Neural progenitor cell (in vitro differentiated cells): ENCODE measurements around the gene ZNF516. TPM values are rescaled to one million over a fixed set of nuclear protein-coding genes. Genes with fewer than 3 reads are reported as not detected.

ENCODE experiments used
- DNase-seq: peaks from one replicate; pipeline ENCODE4 v3.0.0-alpha.2; 2016; ENCODE audit warnings: low spot score
- H2AFZ ChIP-seq: fragments of 200-600 bp; sonication (generic); replicated peaks from 2 replicates; pipeline ENCODE4 v1.6.1; 2016; ENCODE audit warnings: antibody characterized with exemption
- H3F3A ChIP-seq: fragments of 200-600 bp; sonication (generic); 2 replicates; pipeline ENCODE4 v1.6.1; 2016; ENCODE audit warnings: antibody characterized with exemption, low read depth
- H3K27ac ChIP-seq: fragments of 200-600 bp; sonication (generic); 2 replicates; pipeline ENCODE4 v1.5.1; 2016; ENCODE audit warnings: mild to moderate bottlenecking
- H3K27me3 ChIP-seq: fragments of 200-600 bp; sonication (generic); 2 replicates; pipeline ENCODE4 v1.6.1; 2016; ENCODE audit warnings: mild to moderate bottlenecking, moderate library complexity
- H3K36me3 ChIP-seq: fragments of 200-600 bp; sonication (generic); 2 replicates; pipeline ENCODE4 v1.5.1; 2016
- H3K4me1 ChIP-seq: fragments of 200-600 bp; sonication (generic); 2 replicates; pipeline ENCODE4 v1.6.1; 2016; ENCODE audit warnings: mixed run types
- H3K4me2 ChIP-seq: fragments of 200-600 bp; sonication (generic); 2 replicates; pipeline ENCODE4 v1.6.1; 2016
- H3K4me3 ChIP-seq: fragments of 200-600 bp; sonication (generic); 2 replicates; pipeline ENCODE4 v1.5.1; 2016
- H3K79me2 ChIP-seq: fragments of 200-600 bp; sonication (generic); 2 replicates; pipeline ENCODE4 v1.6.1; 2016; ENCODE audit warnings: low read depth
- H3K9ac ChIP-seq: fragments of 200-600 bp; sonication (generic); 2 replicates; pipeline ENCODE4 v1.6.1; 2016
- H3K9me3 ChIP-seq: fragments of 200-600 bp; sonication (generic); 2 replicates; pipeline ENCODE4 v1.5.1; 2016; ENCODE audit warnings: low read depth
- H4K20me1 ChIP-seq: fragments of 200-600 bp; sonication (generic); 2 replicates; pipeline ENCODE4 v1.6.1; 2016; ENCODE audit warnings: low read depth
- H3K27ac Mint-ChIP-seq: 3 replicates; pipeline ENCODE4 v1.8.0; 2021; ENCODE audit warnings: mixed read lengths
- H3K27me3 Mint-ChIP-seq: 2 replicates; pipeline ENCODE4 v1.8.0; 2022; ENCODE audit warnings: low read depth, mild to moderate bottlenecking, inconsistent platforms, moderate library complexity, mixed read lengths; ENCODE audit not compliant: insufficient read depth
- H3K36me3 Mint-ChIP-seq: 3 replicates; pipeline ENCODE4 v1.8.0; 2021; ENCODE audit warnings: mixed read lengths
- H3K4me1 Mint-ChIP-seq: 3 replicates; pipeline ENCODE4 v1.8.0; 2021; ENCODE audit warnings: mixed read lengths
- H3K4me3 Mint-ChIP-seq: 3 replicates; pipeline ENCODE4 v1.8.0; 2021; ENCODE audit warnings: mild to moderate bottlenecking, moderate library complexity, mixed read lengths
- H3K9me3 Mint-ChIP-seq: 3 replicates; pipeline ENCODE4 v1.8.0; 2020; ENCODE audit warnings: mixed read lengths
- EZH2 ChIP-seq: fragments of 200-600 bp; sonication (generic); IDR thresholded peaks from 2 replicates; pipeline ENCODE4 v1.6.1; 2017; ENCODE audit warnings: antibody characterized with exemption, mild to moderate bottlenecking, moderate library complexity
- EZH2phosphoT487 ChIP-seq: fragments of 200-600 bp; sonication (generic); IDR thresholded peaks from 2 replicates; pipeline ENCODE4 v1.6.1; 2017; ENCODE audit warnings: antibody characterized with exemption
- total RNA-seq: library from RNA; depleted of rRNA; stranded (reverse); fragments of >200 nt; gene quantifications from 2 replicates; pipeline ENCODE4 v1.2.3, GENCODE V29; 2015; ENCODE audit warnings: low replicate concordance
- TF ChIP-seq, protein P1 (sequence below): fragments of 200-600 bp; sonication (generic); IDR thresholded peaks from 2 replicates; pipeline ENCODE4 v1.5.1; 2017; ENCODE audit warnings: antibody characterized with exemption, mild to moderate bottlenecking

The ZNF516 gene
- total RNA-seq, 1 donor from 2014 or later, result 45.5 TPM

DNA sequence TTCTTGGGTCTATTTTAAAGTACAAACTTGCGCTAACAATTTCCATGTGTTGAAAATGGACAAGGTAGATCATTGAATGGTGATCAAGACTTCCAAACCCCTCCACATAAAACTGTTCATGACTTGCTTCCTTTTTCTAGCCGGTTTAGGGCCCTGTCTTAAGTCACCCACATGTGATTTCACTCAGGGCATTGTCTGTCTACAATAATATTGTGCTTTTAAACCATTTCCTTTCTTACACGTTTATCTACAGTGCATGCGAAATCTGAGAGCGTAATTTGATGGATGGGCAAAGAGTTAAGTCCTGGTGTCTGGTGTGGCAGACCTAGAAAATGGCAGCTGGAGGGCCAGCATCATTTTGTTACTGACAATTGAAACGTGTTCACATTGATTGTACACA, 2.0 kb upstream of the ZNF516 start:
- H3K9me3 ChIP-seq, result no peaks in the 10 kb centered on the region
- peaks cover 10% of the 10 kb centered on the region for H4K20me1 ChIP-seq
- peaks cover 3% of the 10 kb centered on the region for H3K36me3 Mint-ChIP-seq
- no peak overlapping the region for H3K27ac Mint-ChIP-seq
- H3K4me3 ChIP-seq, result peak overlapping the region; percentile 89
- peaks cover 69% of the 10 kb centered on the region for H3F3A ChIP-seq
- H3K36me3 ChIP-seq, result no peaks in the 10 kb centered on the region
- TF ChIP-seq, protein P1, sequence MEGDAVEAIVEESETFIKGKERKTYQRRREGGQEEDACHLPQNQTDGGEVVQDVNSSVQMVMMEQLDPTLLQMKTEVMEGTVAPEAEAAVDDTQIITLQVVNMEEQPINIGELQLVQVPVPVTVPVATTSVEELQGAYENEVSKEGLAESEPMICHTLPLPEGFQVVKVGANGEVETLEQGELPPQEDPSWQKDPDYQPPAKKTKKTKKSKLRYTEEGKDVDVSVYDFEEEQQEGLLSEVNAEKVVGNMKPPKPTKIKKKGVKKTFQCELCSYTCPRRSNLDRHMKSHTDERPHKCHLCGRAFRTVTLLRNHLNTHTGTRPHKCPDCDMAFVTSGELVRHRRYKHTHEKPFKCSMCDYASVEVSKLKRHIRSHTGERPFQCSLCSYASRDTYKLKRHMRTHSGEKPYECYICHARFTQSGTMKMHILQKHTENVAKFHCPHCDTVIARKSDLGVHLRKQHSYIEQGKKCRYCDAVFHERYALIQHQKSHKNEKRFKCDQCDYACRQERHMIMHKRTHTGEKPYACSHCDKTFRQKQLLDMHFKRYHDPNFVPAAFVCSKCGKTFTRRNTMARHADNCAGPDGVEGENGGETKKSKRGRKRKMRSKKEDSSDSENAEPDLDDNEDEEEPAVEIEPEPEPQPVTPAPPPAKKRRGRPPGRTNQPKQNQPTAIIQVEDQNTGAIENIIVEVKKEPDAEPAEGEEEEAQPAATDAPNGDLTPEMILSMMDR, result no peak
- peaks cover 25% of the 10 kb centered on the region for H3K79me2 ChIP-seq
- peaks cover 10% of the 10 kb centered on the region for H3K27me3 Mint-ChIP-seq
- peaks cover 4% of the 10 kb centered on the region for H3K9me3 Mint-ChIP-seq
- peaks cover 35% of the 10 kb centered on the region for H3K4me1 Mint-ChIP-seq
- peak overlapping the region; percentile 90 for H3K4me2 ChIP-seq
- H3K4me1 ChIP-seq, result peaks cover 40% of the 10 kb centered on the region
- peak overlapping the region; percentile 66 for H3K4me3 Mint-ChIP-seq
- H3K9ac ChIP-seq, result no peak overlapping the region
- no peak overlapping the region for H2AFZ ChIP-seq
- H3K27me3 ChIP-seq, result peaks cover 18% of the 10 kb centered on the region
- DNase-seq, result no peak
- no peak overlapping the region for H3K27ac ChIP-seq

DNA sequence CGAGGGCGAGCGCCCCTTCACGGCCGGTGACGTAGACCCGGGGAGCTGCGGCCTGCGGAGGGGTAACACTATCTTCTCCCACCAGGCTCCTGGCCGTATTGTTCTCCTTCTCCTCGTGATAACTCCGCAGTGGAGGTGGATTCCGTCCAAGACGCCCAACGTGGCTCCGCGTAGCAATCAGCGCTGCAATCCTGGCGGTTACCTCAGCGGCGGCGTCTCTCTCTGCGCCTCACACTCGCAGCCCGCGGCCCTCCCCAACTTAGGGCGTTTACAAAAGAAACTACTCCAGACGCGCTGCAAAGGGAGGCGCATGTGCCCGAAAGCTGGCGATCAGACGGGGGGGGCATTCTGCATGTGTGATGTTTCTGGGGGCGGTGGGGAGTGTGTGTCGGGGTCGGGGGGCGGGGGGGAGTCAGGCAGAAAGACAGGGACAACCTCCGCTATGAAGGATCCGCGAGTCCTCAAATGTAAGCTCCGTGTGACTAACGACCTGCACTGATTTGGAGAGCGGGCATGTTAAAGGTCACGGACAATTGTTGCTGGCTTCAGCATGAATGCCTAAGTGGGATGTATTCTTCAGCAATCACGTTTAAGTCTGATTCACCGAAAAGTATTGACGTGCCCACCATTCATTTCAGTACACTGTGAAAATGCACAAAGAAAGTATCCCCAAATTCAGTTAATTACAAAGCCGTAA, 1.3 kb upstream of the ZNF516 start:
- H3K36me3 ChIP-seq, result no peaks in the 10 kb centered on the region
- Mint-ChIP-seq H3K4me1 (peaks cover 35% of the 10 kb centered on the region), H3K27me3 (peaks cover 10% of the 10 kb centered on the region), H3K36me3 (peaks cover 3% of the 10 kb centered on the region), H3K9me3 (no peaks in the 10 kb centered on the region), H3K4me3 (peak overlapping the region; percentile 97), H3K27ac (peak overlapping the region; percentile 99)
- H3K4me3 ChIP-seq, result peak overlapping the region; percentile 89
- H3K9me3 ChIP-seq, result no peaks in the 10 kb centered on the region
- H3K27me3 ChIP-seq, result peaks cover 18% of the 10 kb centered on the region
- peaks cover 29% of the 10 kb centered on the region for H3K79me2 ChIP-seq
- peaks cover 40% of the 10 kb centered on the region for H3K4me1 ChIP-seq
- peaks cover 15% of the 10 kb centered on the region for H4K20me1 ChIP-seq
- peak; percentile 88 for DNase-seq
- peak overlapping the region; percentile 66 for H2AFZ ChIP-seq
- TF ChIP-seq, protein P1, result no peak
- no peak for TF ChIP-seq EZH2phosphoT487
- no peak for TF ChIP-seq EZH2
- peaks cover 74% of the 10 kb centered on the region for H3F3A ChIP-seq
- no peak overlapping the region for H3K9ac ChIP-seq
- H3K4me2 ChIP-seq, result peak overlapping the region; percentile 90
- peak overlapping the region; percentile 40 for H3K27ac ChIP-seq

DNA sequence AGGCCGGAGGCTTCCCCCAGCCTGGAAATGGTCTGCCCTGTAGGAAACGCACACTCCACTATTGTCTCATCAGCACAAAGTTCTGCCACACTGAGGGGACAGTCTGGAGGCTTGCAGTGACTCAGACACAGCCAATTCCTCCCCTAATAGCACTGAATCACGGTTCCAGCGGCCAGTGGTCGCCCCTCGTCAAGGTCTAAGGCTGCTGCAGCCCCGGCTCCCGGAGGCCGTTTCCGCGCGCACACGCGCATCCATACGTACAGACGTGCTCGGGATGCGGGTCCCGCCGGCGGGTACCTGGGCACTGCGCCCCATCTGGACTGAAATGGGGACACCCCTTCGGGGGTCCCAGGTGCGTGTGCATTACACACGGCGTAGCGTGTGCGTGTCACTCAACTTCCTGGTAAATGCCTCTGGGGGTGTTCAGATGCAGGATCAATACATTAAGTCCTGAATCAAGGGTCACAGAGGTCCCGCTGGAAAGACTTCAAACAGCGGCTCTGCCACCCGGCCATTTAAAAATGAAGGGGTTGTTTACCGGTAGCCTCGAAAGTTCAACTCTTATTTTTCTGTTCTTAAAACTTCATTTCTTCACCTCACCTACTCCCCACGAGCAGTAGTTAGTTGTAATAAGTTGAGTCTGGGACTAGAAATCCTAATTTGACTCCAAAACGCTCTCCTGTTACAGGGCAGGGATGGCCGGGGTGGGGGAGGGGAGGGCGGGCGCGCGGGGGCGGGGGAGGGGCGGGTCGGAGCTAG, 572 bp upstream of the ZNF516 start:
- Histone ChIP-seq H3K4me3 (peak overlapping the region; percentile 89), H3K27ac (peak overlapping the region; percentile 87), H3F3A (peaks cover 77% of the 10 kb centered on the region), H3K4me2 (peak overlapping the region; percentile 90), H3K27me3 (peaks cover 18% of the 10 kb centered on the region), H3K4me1 (peaks cover 40% of the 10 kb centered on the region), H4K20me1 (peaks cover 19% of the 10 kb centered on the region), H3K36me3 (no peaks in the 10 kb centered on the region), H3K9ac (peak overlapping the region; percentile 36), H3K9me3 (no peaks in the 10 kb centered on the region), H2AFZ (no peak overlapping the region), H3K79me2 (peaks cover 33% of the 10 kb centered on the region)
- H3K9me3 Mint-ChIP-seq, result no peaks in the 10 kb centered on the region
- H3K27ac Mint-ChIP-seq, result peak overlapping the region; percentile 99
- TF ChIP-seq EZH2 (no peak), EZH2phosphoT487 (no peak)
- TF ChIP-seq, protein P1, result peak; percentile 6
- peaks cover 37% of the 10 kb centered on the region for H3K4me1 Mint-ChIP-seq
- peak overlapping the region; percentile 97 for H3K4me3 Mint-ChIP-seq
- peaks cover 3% of the 10 kb centered on the region for H3K36me3 Mint-ChIP-seq
- H3K27me3 Mint-ChIP-seq, result peaks cover 10% of the 10 kb centered on the region
- DNase-seq, result peak; percentile 79
